Heart left ventricle (tissue), 16 donors: ENCODE results near the gene LIN28B. TPM values are rescaled to one million over a fixed set of nuclear protein-coding genes. Genes with fewer than 3 reads are reported as not detected.

Experiments used
- ATAC-seq, 4 donors: fragments of 200-7000 bp; cut with Tn5 transposase; one replicate each; pipeline ENCODE4 v1.9.1; 2020 to 2022; ENCODE audit warnings: moderate library complexity in 4 of 4, mild to moderate bottlenecking in 3 of 4, moderate number of reproducible peaks in 1 of 4
- DNase-seq, 5 donors: peaks; one replicate each; pipeline ENCODE4 v3.0.0-alpha.2; 2020
- H3K27ac ChIP-seq, 12 donors: fragments of 200-600 bp; sonication (generic) in 4 of 12; one replicate each; pipeline versions ENCODE4 v1.5.0 to v1.8.0; 2016 to 2022; ENCODE audit warnings: mild to moderate bottlenecking in 2 of 12
- H3K27me3 ChIP-seq, 9 donors: fragments of 200-600 bp; sonication (generic) in 2 of 9; one replicate each; pipeline versions ENCODE4 v1.5.1 to v1.8.0; 2016 to 2022; ENCODE audit warnings: mild to moderate bottlenecking in 3 of 9
- H3K36me3 ChIP-seq, 9 donors: fragments of 200-600 bp; sonication (generic) in 2 of 9; one replicate each; pipeline versions ENCODE4 v1.5.0 to v1.8.0; 2018 to 2022; ENCODE audit warnings: mild to moderate bottlenecking in 2 of 9
- H3K4me1 ChIP-seq, 12 donors: fragments of 200-600 bp; sonication (generic) in 4 of 12; one replicate each; pipeline versions ENCODE4 v1.5.0 to v1.8.0; 2016 to 2022; ENCODE audit warnings: mild to moderate bottlenecking in 3 of 12
- H3K4me3 ChIP-seq, 12 donors: fragments of 200-600 bp; sonication (generic) in 4 of 12; one replicate each; pipeline versions ENCODE4 v1.5.0 to v1.8.0; 2017 to 2022; ENCODE audit warnings: mild to moderate bottlenecking in 9 of 12, moderate library complexity in 4 of 12
- H3K9me3 ChIP-seq, 12 donors: fragments of 200-600 bp; sonication (generic) in 4 of 12; one replicate each; pipeline versions ENCODE4 v1.5.0 to v1.8.0; 2016 to 2022; ENCODE audit warnings: mild to moderate bottlenecking in 1 of 12
- POLR2A ChIP-seq, 2 donors: fragments of 450-650 bp; IDR thresholded peaks; one replicate each; pipeline ENCODE4 v1.6.1; 2017; ENCODE audit warnings: antibody characterized with exemption in 2 of 2, mild to moderate bottlenecking in 2 of 2, moderate library complexity in 2 of 2
- WGBS, 4 donors: extraction: QIAGEN DNeasy Blood & Tissue Kit in 2 of 4; methylation state at CpG; one replicate each; pipeline versions ENCODE4 v1.1.5 to v1.1.7; 2013 to 2018; 5-methylcytosine and 5-hydroxymethylcytosine counted together
- intact Hi-C, 10 donors: fragments of 100-400 bp; cut with DNase I; formaldehyde crosslinking; loops; one replicate each; pipeline versions ENCODE4 v1.11.1 to v1.14.2; 2022
- long read RNA-seq, 3 donors: library from polyadenylated mRNA; unstranded; transcript quantifications; one replicate each; pipeline ENCODE4 v2.0.0, GENCODE V29; 2020 to 2021
- polyA plus RNA-seq, 2 donors: library from polyadenylated mRNA; stranded (reverse); fragments of 200-250 nt; gene quantifications; one replicate each; pipeline ENCODE4 v1.2.3, GENCODE V29; 2013
- total RNA-seq, 9 donors: library from RNA; depleted of rRNA in 2 of 9; stranded (reverse); fragments of >200 nt in 2 of 9; fragmentation: NEBNext Ultra II Directional in 3 of 9; extraction: Animal tissue kit (Norgen Biotek cat#: 25700) in 3 of 9; gene quantifications; one replicate each; pipeline versions ENCODE4 v1.1.0 to v1.2.4, GENCODE V29; 2016 to 2023
- TF ChIP-seq, protein P1 (sequence below), 12 donors: fragments of 200-600 bp; sonication (generic) in 4 of 12; IDR thresholded peaks; one replicate each; pipeline versions ENCODE4 v1.5.0 to v1.8.0; 2018 to 2022; ENCODE audit warnings: antibody characterized with exemption in 12 of 12, mild to moderate bottlenecking in 5 of 12
- donor health status: ischemic (EF 13 %, LVEDD 7.1; RV severe dilation, severe dysfunction).
- donor health status: healthy with polysubstance abuse.
- donor health status: DM: no; HTN: yes; CAD: no.
- donor health status: DM: no; HTN: no; CAD: no.
- donor health status: ischemic (EF 25% LVEDD 6.9; RV normal size, moderate dysfunction).
- donor health status: ischemic (EF 25% LVEDD 5.7; RV mildly dilated, moderate dysfunction).
- donor health status: healthy.
- donor health status: DM: yes; HTN: yes; CAD: no.
- donor health status: ischemic (EF 35%, LVEDD 5.7; RV mildly dilated, moderate dysfunction).
- donor health status: nonischemic (EF 11% LVEDD 7.7; RV severe dilation, severe dysfunction).
- donor health status: DM: yes; HTN: yes; CAD: no.
- donor health status: PGD.
- donor health status: ischemic (EF 29% LVEDD 5.4; RV normal size, mild dysfunction).
- donor health status: nonischemic (EF 23%, LVEDD 6.1; RV moderate dilation, normal function).

LIN28B gene, protein sequence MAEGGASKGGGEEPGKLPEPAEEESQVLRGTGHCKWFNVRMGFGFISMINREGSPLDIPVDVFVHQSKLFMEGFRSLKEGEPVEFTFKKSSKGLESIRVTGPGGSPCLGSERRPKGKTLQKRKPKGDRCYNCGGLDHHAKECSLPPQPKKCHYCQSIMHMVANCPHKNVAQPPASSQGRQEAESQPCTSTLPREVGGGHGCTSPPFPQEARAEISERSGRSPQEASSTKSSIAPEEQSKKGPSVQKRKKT
- total RNA-seq (not detected), polyA plus RNA-seq (not detected)
- long read RNA-seq, donor 1: 0 reads
- long read RNA-seq, donor 2: 0 reads
- long read RNA-seq, donor 3: 0 reads

DNA sequence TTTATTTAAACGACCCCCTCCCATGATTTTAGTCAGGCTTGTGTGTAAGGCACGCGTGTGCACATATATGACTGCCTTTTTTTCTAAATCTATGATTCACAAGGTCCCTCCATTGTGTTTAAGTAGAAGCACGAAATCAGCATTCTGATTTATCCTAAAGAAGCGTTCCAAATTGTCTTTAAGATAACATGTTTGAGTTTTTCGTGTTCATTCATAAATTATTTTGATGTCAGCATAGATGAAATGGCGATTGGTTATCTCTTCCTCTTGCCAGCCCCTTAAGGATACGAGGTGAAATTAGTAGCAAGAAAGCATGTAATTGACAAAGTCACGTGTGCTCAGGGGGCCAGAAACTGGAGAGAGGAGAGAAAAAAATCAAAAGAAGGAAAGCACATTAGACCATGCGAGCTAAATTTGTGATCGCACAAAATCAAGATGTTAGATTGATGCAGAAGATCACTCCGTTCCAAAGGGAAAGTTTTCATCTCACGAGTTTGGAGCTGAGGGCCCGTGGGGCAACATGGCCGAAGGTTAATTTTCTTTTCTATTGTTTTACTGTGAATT lies at the start of gene LIN28B:
TSS of gene LIN28B (plus strand) at position 377 of the 564 bp plus-strand sequence. CDS start at position 521, 144 bp downstream.
- H3K4me1 ChIP-seq: peaks cover 0 to 4% (median 0%) of the 10 kb centered on the region in 12 donors
- H3K27ac ChIP-seq: no peak within 1 kb of the TSS
- 5 to 9% (median 6%) methylated on average over 15 of the region's 15 CpGs for WGBS, 4 donors
- H3K27me3 ChIP-seq: peaks cover 32 to 100% (median 84%) of the 10 kb centered on the region in 9 donors
- no peak within 1 kb of the TSS for H3K4me3 ChIP-seq
- no peak for TF ChIP-seq POLR2A (IDR thresholded peaks at IDR 0.05)
- TF ChIP-seq, protein P1, sequence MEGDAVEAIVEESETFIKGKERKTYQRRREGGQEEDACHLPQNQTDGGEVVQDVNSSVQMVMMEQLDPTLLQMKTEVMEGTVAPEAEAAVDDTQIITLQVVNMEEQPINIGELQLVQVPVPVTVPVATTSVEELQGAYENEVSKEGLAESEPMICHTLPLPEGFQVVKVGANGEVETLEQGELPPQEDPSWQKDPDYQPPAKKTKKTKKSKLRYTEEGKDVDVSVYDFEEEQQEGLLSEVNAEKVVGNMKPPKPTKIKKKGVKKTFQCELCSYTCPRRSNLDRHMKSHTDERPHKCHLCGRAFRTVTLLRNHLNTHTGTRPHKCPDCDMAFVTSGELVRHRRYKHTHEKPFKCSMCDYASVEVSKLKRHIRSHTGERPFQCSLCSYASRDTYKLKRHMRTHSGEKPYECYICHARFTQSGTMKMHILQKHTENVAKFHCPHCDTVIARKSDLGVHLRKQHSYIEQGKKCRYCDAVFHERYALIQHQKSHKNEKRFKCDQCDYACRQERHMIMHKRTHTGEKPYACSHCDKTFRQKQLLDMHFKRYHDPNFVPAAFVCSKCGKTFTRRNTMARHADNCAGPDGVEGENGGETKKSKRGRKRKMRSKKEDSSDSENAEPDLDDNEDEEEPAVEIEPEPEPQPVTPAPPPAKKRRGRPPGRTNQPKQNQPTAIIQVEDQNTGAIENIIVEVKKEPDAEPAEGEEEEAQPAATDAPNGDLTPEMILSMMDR (IDR thresholded peaks at IDR 0.05): no peak
- no peaks in the 10 kb centered on the region for H3K36me3 ChIP-seq
- ATAC-seq: no peak
- DNase-seq: no peak
- H3K9me3 ChIP-seq: peaks cover 0 to 4% (median 0%) of the 10 kb centered on the region in 12 donors
- intact Hi-C loops: no loop called here

DNA sequence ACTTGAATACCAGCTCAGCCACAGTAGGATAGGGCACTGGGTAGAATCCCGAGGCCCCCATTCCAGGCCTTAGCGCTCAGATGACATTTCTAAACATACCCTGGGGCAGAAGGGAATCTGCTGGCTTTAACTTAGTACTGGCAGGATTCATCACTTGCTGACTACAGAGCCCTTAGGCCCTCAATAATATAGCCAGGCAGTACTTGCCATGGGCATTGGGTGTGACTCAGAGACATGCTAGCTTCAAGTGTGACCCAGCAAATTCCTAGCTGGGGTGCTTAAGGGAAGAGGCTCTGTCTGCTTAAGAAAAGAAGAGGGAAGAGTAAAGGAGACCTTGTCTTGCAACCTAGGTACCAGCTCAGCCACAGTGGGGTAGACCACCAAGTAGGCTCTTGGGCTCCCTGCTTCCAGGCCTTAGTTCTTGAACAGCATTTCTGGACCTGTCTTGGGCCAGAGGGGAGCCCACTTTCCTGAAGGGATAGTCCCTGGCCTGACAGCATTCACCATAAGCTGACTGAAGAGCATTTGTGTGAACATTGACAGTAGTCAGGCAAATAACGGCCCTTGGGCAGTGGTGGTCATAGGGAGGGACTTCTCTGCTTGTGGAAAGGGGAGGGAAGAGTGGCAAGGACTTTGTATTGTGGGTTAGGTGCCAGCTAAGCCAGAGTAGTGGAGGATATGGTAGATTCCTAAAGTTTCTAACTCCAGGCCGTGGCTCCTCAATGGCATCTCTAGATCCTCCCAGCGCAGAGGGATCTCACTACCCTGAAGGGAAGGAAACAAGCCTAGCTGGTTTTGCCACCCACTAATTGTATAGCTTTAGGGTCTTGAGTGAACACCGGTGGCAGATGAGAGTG lies 48.6 kb upstream of the LIN28B start:
- ATAC-seq (no peak), DNase-seq (no peak)
- Histone ChIP-seq H3K27ac (no peak overlapping the region), H3K9me3 (peaks cover 0 to 13% (median 0%) of the 10 kb centered on the region in 12 donors), H3K36me3 (no peaks in the 10 kb centered on the region), H3K27me3 (peaks cover 0 to 5% (median 0%) of the 10 kb centered on the region in 9 donors), H3K4me3 (no peak overlapping the region), H3K4me1 (no peaks in the 10 kb centered on the region)
- intact Hi-C loops: no loop called here
- 87 to 91% (median 89%) methylated on average over 6 of the region's 6 CpGs for WGBS, 4 donors
- TF ChIP-seq, protein P1 (IDR thresholded peaks at IDR 0.05): no peak
- no peak for TF ChIP-seq POLR2A (IDR thresholded peaks at IDR 0.05)

DNA sequence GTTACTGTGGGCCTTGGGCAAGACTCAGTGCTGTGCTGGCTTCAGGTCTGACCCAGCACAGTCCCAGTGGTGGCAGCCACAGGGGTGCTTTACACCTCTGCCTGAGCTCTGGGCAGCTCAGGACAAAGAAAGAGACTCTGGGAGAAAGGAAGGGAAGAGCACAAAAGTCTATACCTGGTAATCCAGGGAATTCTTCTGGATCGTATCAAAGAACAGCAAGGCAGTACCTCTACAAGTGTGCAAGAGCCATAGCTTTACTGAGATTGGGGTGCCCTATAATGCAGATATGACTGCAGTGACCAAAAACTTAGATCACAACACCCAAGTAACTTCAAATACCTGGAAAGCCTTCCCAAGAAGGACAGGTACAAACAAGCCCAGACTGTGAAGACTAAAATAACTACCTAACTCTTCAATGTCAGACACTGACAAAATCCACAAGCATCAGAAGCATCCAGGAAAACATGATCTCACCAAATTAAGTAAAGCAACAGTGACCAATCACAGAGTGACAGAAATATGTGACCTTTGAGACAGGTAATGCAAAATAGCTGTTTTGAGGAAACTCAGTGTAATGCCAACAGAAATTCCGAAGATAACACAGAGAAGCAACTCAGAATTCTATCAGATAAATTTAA lies 47.9 kb upstream of the LIN28B start:
- ATAC-seq: no peak

More for the DNA sequence above, 47.9 kb upstream of the LIN28B start:
- TF ChIP-seq, protein P1 (IDR thresholded peaks at IDR 0.05): no peak
- no peak for TF ChIP-seq POLR2A (IDR thresholded peaks at IDR 0.05)
- DNase-seq: no peak
- intact Hi-C loops: no loop called here
- no peak overlapping the region for H3K27ac ChIP-seq
- H3K4me1 ChIP-seq: no peaks in the 10 kb centered on the region
- H3K4me3 ChIP-seq: no peak overlapping the region
- peaks cover 0 to 5% (median 0%) of the 10 kb centered on the region in 9 donors for H3K27me3 ChIP-seq
- H3K36me3 ChIP-seq: no peaks in the 10 kb centered on the region
- 83 to 91% (median 84%) methylated on average over 2 of the region's 2 CpGs for WGBS, 4 donors
- H3K9me3 ChIP-seq: peaks cover 0 to 12% (median 0%) of the 10 kb centered on the region in 12 donors
